GM12891 (cell line): ENCODE results near the gene CPA1.

Experiments used
- POLR2A ChIP-seq: IDR thresholded peaks from 2 replicates; pipeline ENCODE4 v1.6.1; 2011; ENCODE audit warnings: low read depth, low read length, control low read depth
- POLR2AphosphoS5 ChIP-seq: IDR thresholded peaks from 2 replicates; pipeline ENCODE4 v1.6.1; 2011; ENCODE audit warnings: low read depth, low read length, control low read depth
- TAF1 ChIP-seq: IDR thresholded peaks from 2 replicates; pipeline ENCODE4 v1.6.1; 2011; ENCODE audit warnings: low read depth, low read length, control low read depth

DNA sequence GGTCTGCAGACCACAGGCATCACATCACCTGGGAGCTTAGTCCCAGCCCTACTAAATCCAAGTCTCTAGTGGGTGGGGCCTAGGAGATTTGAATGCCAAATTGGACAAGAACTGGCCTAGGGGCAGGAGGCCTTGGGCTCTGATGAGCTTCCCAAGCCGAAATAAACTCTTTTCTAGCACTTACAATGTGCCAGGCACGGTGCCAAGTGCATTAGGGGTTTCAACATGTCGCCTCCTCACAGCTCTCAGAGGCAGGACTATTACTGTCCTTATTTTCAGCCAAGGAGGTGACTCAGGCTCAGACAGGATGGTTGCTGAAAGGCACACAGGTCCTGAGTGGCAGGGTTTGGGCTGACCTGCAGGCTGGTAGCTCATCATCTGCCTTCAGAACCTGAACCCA lies 9.2 kb upstream of the CPA1 start:
- TF ChIP-seq POLR2AphosphoS5 (no peak), POLR2A (no peak), TAF1 (no peak)
